ENCODE results near the gene DHRSX.
"Not testable (repeated sequence)": the region's sequence is repeated elsewhere in the genome, so short reads cannot be mapped to it uniquely, and the experiment has no call there.

DHRSX gene

DNA sequence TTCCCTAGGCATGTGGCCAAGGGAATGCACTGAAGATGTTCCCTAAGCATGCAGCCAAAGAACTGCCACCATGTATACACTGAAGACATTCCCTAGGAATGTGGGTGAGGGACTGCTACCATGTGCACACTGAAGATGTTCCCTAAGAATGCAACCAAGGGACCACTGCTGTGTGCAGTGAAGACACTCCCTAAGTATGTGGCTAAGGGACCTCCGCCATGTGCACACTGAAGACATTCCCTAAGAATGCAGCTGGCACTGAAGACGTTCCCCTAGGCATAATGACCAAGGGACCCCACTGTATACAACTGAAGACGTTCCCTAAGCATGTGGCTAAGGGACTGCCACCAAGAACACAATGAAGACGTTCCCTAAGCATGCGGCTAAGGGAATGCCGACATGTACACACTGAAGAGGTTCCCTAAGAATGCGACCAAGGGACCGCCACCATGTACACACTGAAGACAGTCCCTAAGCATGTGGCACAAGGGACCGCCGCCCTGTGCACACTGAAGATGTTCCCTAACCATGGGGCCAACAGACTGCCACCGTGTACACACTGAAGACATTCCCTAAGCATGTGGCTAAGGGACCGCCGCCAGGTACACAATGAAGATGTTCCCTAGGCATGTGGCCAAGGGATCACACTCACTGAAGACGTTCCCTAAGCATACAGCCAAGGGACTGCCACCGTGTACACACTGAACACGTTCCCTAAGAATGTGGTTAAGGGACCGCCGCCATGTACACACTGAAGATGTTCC is 25.6 kb downstream of the DHRSX start:
- DNase-seq (ENCODE audit: low spot score): no peak

DNA sequence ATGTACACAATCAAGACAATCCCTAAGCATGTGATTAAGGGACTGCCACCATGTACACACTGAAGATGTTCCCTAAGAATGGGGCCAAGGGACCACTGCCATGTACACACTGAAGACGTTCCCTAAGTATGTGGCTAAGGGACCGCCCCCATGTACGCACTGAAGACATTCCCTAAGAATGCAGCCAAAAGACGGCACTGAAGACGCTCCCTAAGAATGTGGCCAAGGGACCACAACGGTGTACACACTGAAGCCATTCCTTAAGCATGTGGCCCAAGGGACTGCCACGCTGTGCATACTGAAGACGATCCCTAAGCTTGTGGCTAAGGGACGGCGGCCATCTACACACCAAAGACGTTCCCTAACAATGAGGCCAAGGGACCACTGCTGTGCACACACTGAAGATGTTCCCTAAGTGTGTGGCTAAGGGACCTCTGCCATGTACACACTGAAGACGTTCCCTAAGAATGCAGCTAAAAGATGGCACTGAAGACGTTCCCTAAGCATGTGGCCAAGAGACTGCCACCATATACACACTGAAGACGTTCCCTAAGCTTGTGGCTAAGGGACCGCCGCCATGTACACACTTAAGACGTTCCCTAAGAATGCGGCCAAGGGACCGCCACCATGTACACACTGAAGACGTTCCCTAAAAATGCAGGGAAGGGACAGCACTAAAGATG is 26.4 kb downstream of the DHRSX start:
- no peak for DNase-seq (ENCODE audit: low spot score)

DNA sequence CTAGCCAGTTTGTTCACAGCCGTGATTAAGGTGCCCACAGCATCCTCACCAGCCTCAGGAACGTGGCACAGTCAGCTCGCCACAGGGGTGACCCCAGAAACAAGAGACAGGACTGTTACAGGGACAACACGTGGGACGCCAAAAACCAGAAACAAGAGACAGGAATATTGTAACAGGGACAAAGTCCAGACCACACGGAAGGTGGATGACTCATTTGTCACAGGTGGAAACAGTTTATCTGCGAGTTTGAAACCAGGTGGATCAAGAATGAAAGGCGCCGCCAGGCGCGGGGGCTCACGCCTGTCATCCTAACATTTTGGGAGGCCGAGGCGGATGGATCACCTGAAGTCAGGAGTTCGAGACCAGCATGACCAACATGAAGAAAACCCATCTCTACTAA is 27.7 kb downstream of the DHRSX start:
- not testable (repeated sequence) for DNase-seq (ENCODE audit: low spot score)

DNA sequence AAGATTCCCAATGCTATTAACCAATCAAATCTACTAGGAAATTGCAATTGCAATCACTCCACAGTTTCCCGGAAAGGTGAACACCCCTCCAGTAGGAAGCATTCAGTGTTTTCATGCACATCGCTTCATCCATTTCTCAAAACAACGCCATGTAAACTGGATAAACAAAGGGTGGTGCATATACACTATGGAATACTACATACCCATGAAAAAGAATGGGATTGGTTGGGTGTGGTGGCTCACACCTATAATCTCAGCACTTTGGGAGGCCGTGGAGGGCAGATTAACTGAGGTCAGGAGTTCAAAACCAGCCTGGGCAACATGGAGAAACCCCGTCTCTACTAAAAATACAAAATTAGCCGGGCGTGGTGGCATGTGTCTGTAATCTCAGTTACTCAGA is 29.1 kb downstream of the DHRSX start:
- no peak for DNase-seq (ENCODE audit: low spot score)

DNA sequence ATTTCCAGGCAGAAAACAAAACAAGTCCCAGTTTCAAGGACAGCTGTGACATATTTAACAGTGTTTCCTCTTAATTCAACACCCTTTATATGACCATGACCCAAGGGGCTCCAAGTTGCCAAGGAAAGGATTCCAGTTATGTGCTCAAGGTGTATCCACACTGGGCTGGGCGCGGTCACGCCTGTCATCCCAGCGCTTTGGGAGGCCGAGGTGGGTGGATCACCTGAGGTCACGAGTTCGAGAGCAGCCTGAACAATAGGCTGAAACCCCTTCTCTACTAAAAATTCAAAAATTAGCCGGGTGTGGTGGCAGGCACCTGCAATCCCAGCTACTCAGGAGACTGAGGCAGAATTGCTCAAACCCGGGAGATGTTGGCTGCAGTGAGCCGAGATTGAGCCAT is 29.6 kb downstream of the DHRSX start:
- DNase-seq (ENCODE audit: low spot score): not testable (repeated sequence)

DNA sequence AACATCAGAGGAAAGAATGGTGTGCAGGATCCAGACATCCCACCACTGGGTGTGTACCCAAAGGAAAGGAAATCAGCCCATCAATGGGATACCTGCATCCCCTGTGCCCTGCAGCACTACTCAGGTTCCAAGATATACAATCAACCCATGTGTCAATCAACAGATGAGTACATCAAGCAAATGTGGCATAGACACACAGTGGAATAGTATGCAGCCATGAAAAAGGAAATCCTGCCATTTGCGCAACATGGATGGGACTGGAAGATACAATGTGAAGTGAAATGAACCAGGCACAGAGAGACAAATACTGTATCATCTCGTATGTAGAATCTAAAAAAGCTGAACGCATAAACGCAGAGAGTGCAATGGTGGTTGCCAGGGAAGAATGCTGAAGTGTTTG is 30.9 kb downstream of the DHRSX start:
- not testable (repeated sequence) for DNase-seq (ENCODE audit: low spot score)

DNA sequence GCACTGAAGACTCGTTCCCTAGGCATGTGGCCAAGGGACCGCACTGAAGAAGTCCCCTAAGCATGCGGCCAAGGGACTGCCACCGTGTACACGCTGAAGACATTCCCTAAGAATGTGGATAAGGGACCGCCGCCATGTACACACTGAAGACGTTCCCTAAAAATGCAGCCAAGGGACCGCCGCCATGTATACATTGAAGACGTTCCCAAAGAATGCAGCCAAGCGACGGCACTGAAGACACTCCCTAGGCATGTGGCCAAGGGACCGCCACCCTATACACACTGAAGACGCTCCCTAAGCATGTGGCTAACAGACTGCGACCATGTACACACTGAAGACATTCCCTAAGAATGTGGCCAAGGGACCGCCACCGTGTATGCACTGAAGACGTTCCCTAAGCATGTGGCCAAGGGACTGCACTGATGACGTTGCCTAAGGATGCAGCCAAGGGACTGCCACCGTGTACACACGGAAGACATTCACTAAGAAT is 31.5 kb downstream of the DHRSX start:
- DNase-seq (ENCODE audit: low spot score): no peak

DNA sequence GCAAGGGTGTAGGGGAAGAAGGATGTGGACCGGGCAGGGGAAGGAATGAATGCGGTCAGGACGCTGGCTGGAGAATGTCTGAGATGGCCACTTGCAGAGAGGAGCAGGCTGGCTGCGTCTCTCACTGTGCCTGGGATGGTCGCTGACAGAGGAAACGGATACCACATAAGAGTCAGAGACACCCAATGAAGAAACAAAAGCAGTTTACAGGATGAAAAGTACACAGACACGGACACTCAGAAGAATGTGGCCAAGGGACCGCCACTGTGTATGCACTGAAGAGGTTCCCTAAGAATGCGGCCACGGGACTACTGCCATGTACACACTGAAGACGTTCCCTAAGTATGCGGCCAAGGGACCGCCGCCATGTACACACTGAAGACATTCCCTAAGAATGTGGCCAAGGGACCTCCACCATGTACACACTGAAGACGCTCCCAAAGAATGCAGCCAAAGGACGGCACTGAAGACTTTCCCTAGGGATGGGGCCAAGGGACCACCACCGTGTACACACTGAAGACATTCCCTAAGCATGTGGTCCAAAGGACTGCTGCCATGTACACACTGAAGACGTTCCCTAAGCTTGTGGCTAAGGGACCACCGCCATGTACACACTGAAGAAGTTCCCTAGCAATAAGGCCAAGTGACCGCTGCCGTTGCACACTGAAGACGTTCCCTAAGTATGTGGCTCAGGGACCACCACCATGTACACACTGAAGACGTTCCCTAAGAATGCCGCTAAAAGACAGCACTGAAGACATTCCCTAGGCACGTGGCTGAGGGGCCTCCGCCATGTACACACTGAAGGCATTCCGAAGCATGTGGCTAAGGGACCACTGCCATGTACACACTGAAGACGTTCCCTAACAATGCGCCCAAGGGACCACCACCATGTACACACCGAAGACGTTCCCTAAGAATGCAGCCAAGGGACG is 32.2 kb downstream of the DHRSX start:
- DNase-seq (ENCODE audit: low spot score): no peak

DNA sequence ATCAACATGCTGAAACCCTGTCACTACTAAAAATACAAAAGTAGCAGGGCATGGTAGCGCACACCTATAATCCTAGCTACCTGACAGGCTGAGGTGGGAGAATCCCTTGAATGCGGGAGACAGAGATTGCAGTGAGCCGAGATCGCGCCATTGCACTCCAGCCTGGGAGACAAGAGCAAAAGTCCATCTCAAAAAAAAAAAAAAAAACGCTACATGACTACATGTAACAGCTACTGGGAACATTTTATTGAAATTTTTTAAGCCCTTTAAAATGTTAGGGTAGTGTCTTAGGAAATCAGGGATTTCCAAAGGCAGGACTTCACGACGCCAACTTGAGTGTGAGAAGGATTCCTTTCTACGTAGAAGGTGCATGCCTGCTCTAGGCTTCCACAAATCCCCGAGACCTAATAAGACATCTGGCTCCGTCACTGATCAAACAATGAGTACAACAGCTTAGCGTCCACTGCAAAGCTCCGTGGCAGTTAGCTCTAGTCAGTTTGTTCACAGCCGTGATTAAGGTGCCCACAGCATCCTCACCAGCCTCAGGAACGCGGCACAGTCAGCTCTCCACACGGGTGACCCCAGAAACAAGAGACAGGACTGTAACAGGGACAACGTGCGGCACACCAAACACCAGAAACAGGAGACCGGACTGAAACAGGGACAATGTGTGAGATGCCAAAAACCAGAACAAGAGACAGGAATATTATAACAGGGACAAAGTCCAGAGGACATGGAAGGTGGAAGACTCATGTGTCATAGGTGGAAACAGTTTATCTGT is 33.7 kb downstream of the DHRSX start:
- no peak for DNase-seq (ENCODE audit: low spot score)

DNA sequence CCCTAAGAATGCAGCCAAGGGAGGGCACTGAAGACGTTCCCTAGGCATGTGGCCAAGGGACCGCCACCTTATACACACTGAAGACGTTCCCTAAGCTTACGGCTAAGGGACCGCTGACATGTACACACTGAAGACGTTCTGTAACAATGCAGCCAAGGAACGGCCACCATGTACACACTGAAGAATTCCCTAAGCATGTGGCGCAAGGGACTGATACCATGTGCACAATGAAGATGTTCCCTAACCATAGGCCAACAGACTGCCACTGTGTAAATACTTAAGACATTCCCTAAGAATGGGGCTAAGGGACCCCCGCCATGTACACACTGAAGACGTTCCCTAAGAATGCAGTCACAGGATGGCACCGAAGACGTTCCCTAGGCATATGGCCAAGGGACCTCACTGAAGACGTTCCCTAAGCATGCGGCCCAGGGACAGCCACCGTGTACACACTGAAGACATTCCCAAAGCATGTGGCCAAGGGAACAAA is 36.1 kb downstream of the DHRSX start:
- no peak for DNase-seq (ENCODE audit: low spot score)

DNA sequence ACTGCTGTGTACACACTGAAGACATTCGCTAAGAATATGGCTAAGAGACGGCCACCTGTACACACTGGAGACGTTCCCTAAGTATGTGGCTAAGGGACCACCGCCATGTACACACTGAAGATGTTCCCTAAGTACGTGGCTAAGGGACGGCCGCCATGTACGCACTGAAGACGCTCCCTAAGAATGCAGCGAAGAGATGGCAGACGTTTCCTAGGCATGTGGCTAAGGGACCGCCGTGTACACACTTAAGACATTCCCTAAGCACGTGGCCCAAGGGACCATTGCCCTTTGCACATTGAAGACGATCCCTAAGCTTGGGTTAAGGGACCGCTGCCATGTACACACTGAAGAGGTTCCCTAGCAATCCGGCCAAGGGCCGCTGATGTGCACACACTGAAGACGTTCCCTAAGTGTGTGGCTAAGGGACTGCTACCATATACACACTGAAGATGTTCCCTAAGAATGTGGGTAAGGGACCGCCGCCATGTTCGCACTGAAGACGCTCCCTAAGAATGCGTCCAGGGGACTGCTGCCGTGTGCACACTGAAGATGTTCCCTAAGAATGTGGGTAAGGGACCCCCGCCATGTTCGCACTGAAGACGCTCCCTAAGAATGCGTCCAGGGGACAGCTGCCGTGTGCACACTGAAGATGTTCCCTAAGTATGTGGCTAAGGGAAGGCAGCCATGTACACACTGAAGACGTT is 36.7 kb downstream of the DHRSX start:
- no peak for DNase-seq (ENCODE audit: low spot score)

DNA sequence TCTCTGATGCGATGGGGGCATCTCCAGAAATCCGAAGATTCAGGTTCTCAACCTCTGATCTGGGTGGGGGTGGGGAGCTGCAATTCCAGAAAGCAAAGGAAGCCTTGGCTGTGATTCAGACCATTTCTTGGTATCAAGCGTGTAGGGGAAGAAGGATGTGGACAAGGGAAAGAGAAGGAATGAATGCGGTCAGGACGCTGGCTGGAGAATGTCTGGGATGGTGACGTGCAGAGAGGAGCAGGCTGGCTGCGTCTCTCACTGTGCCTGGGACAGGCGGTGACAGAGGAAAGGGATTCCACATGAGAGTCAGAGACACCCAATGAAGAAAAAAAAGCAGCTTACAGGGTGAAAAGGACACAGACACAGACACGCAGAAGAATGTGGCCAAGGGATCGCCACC is 37.3 kb downstream of the DHRSX start:
- DNase-seq (ENCODE audit: low spot score): not testable (repeated sequence)

DNA sequence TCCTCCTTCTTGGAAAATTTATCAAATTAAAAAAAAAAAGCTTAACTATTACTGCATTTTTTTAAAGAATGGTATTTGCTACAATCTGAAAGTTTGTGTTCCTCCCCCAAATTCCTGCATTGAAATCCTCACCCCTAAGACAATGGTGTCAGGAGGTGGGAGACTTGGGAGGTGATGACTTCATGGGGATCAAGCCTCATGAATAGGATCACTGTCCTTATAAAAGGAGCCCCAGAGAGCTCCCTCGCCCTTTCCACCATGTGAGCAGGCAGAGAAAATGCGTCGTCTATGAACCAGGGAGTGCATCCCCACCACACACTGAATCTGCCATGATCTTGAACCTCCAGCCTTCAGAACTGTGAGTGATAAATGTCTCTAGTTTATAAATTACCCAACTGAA is 38.0 kb downstream of the DHRSX start:
- DNase-seq (ENCODE audit: low spot score): no peak

DNA sequence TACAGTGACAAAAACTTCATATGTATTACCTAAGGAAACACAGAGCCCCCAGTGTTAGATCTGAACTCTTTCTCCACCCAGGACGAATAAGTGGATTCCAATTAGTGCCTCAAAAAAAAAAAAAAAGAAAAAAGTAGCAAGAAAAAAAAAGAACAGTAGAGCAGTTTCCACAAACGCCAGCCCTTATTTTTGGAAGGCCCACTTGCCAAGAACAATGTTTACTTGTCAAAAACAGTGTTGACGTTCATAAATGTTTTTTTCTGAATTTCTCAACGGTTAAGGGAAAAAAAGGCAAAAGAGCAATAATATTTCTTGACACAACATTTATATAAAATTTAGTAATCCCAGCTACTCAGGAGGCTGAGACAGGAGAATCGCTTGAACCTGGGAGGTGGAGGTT is 38.7 kb downstream of the DHRSX start:
- no peak for DNase-seq (ENCODE audit: low spot score)

DNA sequence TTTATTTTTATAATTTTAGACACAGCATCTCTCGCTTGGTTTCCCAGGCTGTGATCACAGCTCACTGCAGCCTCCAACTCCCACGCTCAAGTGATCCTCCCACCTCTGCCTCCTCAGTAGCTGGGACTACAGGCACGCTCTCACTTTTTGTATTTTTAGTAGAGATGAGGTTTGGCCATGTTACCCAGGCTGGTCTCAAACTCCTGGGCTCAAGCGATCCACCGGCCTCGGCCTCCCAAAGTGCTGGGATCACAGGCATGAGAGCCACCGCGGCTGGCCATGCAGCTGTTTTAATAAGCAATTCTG is 39.1 kb downstream of the DHRSX start:
- DNase-seq (ENCODE audit: low spot score): no peak

DNA sequence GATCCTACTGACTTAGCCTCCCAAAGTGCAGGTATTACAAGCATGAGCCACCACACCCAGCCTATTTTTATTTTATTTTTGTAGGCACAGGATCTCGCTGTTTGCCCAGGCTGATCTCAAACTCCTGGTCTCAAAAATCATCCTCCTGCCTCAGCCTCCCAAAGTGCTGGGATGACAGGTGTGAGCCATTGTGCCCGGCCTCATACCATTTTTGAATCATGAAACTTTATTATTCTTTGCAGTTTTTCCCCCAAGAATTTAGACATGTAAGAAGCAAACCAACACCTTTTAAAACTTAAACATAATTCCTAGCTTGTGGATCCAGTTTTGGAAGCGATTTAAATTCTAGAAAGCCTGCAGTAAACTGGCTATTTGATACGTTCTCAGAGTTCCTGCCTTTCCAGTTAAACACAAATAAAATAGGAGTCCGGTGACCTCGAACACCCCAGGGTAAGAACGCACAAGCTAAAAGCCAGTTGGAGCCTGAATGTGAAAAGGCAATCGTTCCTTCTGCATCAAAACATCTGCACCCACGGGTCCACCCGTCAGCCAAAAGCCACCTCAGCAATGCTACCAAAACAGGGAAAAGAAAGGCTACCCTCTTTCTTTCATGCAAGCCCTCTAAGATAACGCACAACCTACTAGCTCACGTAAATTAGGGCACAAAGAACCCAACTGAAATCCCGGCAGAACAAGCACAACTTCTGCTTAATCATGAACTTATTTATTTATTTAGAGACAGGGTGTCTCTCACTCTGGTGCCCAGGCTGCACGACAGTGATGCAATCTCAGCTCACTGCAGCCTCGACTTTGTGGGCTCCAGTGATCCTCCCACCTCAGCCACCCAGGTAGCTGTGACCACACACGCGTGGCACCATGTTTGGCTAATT is 39.7 kb downstream of the DHRSX start:
- DNase-seq (ENCODE audit: low spot score): not testable (repeated sequence)

DNA sequence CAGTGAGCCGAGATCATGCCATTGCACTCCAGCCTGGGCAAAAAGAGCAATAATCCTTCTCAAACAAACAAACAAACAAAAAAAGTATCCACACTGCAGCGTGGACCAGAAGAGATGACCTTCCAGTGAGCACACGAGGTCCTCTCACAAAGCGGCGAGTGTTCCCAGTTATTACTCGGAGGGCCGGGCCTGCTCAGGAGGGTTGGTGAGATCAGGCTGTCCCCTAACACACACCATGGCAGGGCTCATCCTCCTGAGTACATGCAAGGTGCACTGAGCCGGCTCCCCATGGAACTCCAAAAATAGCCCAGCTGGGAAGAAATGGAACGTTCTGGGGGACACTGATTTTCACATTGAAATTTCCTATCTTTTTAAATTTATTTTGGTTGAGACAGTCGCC is 40.7 kb downstream of the DHRSX start:
- not testable (repeated sequence) for DNase-seq (ENCODE audit: low spot score)

DNA sequence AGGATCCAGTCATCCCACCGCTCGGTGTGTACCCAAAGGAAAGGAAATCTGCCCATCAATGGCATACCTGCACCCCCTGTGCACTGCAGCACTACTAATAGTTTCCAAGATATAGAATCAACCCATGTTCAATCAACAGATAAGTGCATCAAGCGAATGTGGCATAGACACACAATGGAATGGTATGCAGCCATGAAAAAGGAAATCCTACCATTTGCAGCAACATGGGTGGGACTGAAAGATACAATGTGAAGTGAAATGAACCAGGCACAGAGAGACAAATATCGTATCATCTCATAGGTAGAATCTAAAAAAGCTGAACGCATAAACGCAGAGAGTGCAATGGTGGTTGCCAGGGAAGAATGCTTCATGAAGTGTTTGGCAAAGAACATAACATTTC is 42.5 kb downstream of the DHRSX start:
- no peak for DNase-seq (ENCODE audit: low spot score)

DNA sequence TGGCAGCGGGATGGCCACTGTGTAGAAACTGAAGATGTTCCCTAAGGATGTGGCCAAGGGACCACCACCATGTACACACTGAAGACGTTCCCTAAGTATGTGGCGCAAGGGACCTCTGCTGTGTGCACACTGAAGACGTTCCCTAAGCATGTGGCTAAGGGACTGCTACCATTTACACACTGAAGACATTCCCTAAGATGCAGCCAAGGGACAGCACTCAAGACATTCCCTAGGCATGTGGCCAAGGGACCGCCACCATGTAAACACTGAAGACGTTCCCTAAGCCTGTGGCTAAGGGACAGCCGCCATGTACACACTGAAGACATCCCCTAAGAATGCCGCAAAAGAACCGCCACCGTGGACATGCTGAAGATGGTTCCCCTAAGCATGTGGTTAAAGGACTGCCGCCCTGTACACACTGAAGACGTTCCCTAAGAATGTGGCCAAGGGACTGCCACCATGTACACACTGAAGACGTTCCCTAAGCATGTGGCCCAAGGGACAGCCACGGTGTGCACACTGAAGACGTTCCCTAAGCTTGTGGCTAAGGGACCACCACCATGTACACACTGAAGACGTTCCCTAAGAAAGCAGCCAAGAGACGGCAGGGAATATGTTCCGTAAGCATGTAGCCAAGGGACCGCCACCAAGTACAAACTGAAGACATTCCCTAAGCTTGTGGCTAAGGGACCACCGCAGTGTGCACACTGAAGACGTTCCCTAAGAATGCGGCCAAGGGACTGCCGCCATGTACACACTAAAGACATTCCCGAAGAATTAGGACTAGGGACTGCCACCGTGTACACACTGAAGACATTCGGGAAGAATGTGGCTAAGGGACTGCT is 43.3 kb downstream of the DHRSX start:
- no peak for DNase-seq (ENCODE audit: low spot score)

All from GM03348 (cell line).